ENCODE measurements around the gene CACNB2. TPM values are rescaled to one million over a fixed set of nuclear protein-coding genes. Genes with fewer than 3 reads are reported as not detected.
A peak's percentile ranks its signal among the peaks of the same experiment; 100 is the strongest.
"Not testable (repeated sequence)": the region's sequence is repeated elsewhere in the genome, so short reads cannot be mapped to it uniquely, and the experiment has no call there.

CACNB2 gene
- total RNA-seq, 1 donor from 2014 or later, result 45.6 TPM

DNA sequence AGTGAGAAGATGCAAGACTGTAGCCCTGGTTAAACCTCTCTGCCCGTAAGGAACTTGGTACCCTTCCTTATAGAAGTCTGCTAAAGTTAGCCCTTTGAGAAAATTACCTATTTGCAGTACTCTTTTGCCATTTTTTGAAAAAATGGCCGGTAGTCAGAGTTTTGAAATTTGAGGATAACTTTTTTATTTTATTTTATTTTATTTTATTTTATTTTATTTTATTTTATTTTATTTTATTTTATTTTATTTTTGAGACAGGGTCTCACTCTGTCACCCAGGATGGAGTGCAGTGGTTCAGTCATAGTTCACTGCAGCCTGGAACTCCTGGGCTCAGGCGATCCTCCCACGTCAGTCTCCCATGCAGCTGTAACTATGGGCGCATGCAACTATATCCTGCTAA lies 41.2 kb downstream of the CACNB2 start:
- DNase-seq (ENCODE audit: missing footprints); ATAC-seq: not testable (repeated sequence)
- intact Hi-C loops (cut with DNase I), result loop anchor here (2.0 kb wide), 1 partner anchor 41 kb away; the partner anchor contains the start of gene CACNB2

DNA sequence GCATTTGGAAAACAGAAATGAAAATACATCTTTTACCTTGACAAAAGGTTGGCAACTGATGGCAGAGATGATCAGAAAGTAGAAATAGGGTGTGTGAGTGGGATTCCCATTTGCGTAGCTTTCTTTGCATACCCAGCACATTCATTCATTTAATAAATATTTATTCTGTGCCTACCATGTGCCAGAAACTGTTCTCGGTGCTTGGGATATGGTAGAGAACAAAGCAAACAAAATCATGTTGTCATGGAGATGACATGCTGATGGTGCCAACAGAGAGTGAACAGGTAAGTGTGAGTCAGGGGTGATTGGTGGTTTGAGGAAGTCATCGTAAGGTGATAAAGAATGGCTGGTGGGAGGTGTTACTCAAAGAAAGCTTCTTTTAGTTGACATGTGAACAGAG lies 45.4 kb downstream of the CACNB2 start:
- intact Hi-C loops (cut with DNase I), result no loop called here
- no peak for DNase-seq (ENCODE audit: missing footprints)
- ATAC-seq, result no peak

DNA sequence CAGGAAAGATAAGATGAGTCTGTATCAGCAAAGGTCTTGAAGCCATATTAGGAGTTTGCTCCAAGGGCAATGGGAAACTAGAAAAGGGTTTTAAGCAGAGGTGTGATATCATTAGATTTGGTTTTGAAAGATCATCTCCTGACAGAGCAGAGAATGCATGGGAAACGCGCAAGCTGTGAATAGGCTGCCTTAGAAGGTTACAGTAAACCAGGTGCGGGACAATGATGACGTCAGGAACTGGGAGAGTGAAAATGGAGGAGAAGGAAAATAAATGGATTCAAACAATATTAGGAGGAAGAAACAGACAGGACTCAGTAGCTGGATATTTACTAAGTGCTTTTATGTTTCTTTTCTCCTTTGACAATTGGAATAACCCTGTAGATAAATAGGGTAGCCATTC lies 50.6 kb downstream of the CACNB2 start:
- intact Hi-C loops (cut with DNase I), result no loop called here
- ATAC-seq (no peak), DNase-seq (ENCODE audit: missing footprints) (no peak)

DNA sequence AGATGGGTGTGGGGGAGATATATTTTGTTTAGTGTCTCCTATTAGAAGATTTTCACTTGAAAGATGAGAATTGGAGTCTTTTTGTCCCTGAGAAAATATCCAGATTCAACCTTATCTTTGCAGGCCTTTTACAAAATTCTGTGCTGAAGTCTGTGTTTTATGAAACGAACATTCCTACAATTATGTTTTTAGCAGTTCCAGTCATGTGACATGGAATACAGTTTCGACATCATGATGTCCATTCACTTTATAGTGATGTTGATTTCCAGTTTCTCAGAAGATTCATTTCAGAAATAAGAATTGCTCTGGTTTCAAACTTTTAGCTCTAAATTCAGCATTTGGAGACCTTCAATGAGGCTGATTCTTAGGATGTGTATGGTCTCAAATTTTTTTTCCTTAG lies 54.4 kb downstream of the CACNB2 start:
- no peak for DNase-seq (ENCODE audit: missing footprints)
- intact Hi-C loops (cut with DNase I), result no loop called here
- ATAC-seq, result no peak

GRCh38 chr10:18195060-18195799 lies 55.0 kb downstream of the CACNB2 start:
- intact Hi-C loops (cut with DNase I), result no loop called here
- ATAC-seq (peak; percentile 16), DNase-seq (ENCODE audit: missing footprints) (peak; percentile 27)

GRCh38 chr10:18196806-18197550 lies 56.8 kb downstream of the CACNB2 start:
- intact Hi-C loops (cut with DNase I), result no loop called here
- ATAC-seq (no peak), DNase-seq (ENCODE audit: missing footprints) (no peak)

DNA sequence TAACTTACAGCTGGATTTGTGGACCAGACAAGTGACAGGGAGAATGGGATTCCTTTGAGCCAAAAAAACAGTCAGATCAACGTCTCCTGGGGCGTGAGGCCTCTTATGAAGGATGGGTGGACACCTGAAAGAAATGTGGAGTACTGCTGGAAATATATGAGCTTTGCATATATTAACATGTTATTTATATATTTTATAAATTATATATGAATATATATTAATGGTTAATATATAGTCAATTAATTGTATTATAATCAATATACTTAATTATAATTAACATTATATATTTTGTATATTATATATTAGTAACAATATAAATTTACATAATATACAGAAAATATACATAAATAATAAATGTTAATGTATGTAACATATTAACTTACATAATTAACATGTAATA lies 57.5 kb downstream of the CACNB2 start:
- ATAC-seq (no peak), DNase-seq (ENCODE audit: missing footprints) (no peak)

DNA sequence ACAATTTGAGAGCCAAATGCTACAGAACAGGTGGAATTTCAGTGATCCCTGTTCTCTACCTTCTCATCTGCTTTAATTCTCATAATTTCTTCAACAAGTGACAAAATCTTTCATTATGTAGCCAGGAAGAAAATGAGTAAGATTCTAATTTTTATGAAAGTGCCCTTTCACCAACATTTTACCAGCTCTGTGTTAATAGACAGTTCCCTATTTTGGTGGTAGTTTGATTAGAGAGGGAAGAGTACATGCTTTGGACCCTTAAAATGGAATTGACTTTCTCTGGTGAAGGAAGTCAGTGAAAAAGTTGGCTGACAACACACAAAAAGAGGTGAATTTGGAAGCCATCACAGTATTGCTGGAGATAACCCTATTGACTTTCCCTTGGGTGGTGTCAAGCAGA lies 61.7 kb downstream of the CACNB2 start:
- intact Hi-C loops (cut with DNase I), result no loop called here
- no peak for DNase-seq (ENCODE audit: missing footprints)
- no peak for ATAC-seq

More for the DNA sequence above, 57.5 kb downstream of the CACNB2 start:
- intact Hi-C loops (cut with DNase I), result no loop called here

- no peak for ATAC-seq
- no peak for DNase-seq (ENCODE audit: missing footprints)
- intact Hi-C loops (cut with DNase I), result no loop called here
Measured at GRCh38 chr10:18202680-18203460, 62.6 kb downstream of the CACNB2 start.

GRCh38 chr10:18203471-18203870 lies 63.2 kb downstream of the CACNB2 start:
- no peak for ATAC-seq
- intact Hi-C loops (cut with DNase I), result no loop called here
- DNase-seq (ENCODE audit: missing footprints), result no peak

DNA sequence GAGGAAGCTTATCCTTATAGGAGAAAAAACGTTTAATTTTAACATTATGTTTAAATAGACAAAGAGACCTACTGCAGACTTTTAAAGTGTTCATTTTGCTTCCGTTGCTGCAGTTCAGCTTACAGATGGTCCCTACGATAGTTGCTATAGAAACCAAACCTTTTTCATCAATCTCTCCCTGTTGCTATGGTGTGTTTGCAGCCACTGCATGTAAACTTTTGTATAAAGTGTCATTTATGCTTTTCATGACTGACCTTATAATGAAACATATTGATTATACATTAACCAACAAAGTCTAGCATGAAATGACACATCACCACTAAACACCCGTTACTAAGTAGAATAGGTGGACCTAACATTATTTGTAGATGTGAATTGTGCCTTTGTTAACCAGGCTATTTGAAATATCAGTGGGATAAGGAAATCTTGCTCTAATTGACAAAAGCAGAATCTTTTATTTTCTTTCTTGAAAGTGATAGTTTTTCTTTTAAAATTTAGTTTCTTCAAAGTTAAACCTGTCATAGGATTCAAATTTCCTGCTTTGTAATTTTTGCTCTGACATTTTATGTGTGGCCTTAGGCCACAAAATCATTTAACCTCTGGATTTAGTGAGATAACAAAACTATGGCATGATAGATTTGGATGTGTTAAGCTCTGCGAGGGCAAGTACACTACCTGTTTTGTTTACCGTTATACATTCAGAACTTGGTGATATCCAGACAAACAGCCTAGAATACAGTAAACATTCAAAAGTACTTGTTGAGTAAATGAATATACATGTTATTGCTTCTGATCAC lies 64.0 kb downstream of the CACNB2 start:
- no peak for ATAC-seq
- DNase-seq (ENCODE audit: missing footprints), result no peak
- intact Hi-C loops (cut with DNase I), result no loop called here

DNA sequence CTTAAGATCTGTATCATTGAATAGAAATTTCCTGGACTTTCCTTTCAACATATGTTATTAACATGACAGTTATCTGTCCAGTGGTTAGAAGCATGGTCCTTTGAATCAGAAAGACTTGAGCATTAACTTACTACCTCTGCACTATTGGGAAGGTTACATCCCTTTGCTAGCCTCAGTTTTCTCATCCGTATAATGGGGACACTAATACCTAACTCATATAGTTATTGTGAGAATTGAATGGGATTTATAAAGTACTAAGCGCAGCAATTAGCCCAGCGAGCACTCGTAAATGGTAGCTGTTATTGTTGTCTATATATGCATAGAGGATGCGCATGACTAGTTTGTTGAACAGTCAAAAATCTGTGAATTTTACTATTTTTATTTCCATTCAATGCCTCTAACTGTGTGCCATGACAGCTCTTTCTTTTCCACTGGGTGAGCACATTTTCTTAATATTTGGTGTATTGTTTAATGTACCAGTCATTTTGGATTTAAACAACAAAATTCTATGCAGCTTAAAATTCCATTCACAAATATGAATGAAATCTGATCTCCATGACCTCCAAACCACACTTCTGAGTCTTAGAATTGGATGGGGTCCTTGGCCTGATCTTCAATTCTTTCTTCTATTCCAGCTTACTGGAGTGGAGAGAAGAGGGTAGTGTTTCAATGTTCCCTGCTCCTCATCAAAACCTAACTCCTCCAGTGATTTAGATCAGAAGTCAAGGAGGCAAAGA lies 65.0 kb downstream of the CACNB2 start:
- no peak for DNase-seq (ENCODE audit: missing footprints)
- intact Hi-C loops (cut with DNase I), result no loop called here
- no peak for ATAC-seq

DNA sequence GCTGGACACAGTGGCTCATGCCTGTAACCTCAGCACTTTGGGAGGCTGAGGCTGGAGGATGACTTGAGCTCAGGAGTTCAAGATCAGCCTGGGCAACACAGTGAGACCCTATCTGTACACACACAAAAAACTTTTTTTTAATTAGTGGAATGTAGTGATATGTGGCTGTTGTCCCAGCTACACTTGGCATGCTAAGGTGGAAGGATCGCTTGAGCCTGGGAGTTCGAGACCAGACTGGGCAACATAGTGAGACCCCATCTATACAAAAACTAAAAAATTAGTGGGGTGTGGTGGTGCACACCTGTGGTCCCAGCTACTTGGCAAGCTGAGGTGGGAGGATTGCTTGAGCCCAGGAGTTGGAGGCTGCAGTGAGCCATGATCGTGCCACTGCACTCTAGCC lies 68.0 kb downstream of the CACNB2 start:
- ATAC-seq; intact Hi-C loops (cut with DNase I); DNase-seq (ENCODE audit: missing footprints): not testable (repeated sequence)

- intact Hi-C loops (cut with DNase I), result no loop called here
- no peak for DNase-seq (ENCODE audit: missing footprints)
Measured at GRCh38 chr10:18209241-18209640, 69.0 kb downstream of the CACNB2 start.

DNA sequence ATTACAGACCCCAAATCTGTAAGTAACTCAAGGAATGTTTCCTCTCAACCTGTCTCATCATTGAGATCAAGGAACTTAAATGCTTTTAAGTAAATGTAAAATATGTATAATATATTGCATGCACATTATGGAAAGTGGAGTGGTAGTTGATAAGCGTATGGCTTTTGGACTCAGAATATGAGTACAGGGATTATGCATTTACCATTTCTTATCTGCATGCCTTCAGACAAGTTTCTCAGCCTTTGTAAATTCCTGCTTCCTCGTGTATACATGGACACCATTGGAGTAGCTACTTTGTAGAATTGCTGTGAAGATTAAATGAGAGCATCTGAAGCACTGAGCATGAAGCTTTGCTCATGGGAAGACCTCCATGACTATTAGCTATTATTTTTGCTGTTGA lies 70.5 kb downstream of the CACNB2 start:
- no peak for DNase-seq (ENCODE audit: missing footprints)
- no peak for ATAC-seq
- intact Hi-C loops (cut with DNase I), result loop anchor here (2.0 to 10.0 kb wide), 2 partner anchors 68 to 476 kb away; no protein-coding TSS in a partner anchor

More at GRCh38 chr10:18209241-18209640, 69.0 kb downstream of the CACNB2 start:
- no peak for ATAC-seq

DNA sequence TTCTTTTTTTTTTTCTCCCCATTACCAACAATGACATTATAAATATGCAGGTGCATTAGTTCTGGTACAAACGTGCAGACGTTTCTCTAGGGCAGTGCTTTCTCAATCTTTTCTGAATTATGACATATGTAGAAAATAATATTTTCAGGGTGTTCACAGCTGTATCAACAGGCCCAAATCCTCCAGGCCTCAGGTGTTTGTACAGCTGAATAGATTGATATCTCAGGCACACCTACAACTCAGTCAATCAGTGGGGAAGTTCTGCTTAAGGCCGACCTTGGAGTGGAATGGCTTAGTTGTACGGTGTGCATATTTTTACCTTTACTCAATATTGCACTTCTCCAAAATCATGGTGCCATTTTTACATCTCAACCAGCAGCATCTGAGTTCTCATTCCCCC lies 71.6 kb downstream of the CACNB2 start:
- intact Hi-C loops (cut with DNase I), result loop anchor here (2.0 to 10.0 kb wide), 2 partner anchors 69 to 477 kb away; no protein-coding TSS in a partner anchor
- no peak for ATAC-seq

DNA sequence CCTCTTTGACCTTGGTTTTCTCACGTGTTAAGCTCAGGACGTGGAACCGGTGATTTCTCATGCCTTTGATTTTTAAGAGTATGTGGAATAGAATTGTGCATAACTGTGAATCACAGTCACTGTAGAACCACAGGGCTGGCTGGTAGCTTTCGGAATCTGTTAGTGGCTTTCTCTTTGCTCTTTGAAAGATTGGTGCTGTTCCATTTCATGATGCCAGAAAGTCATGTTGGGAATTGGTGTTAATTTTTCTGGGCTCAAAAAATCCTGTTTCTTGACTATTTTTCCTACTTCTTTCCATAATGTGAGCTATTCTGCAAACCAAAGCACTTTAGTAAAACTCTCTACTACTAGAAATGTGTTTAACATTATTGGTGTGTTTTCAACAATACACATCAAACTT lies 73.0 kb downstream of the CACNB2 start:
- DNase-seq (ENCODE audit: missing footprints) (no peak), ATAC-seq (no peak)
- intact Hi-C loops (cut with DNase I), result loop anchor here (10.0 kb wide), 1 partner anchor 478 kb away; no protein-coding TSS in a partner anchor

More for the DNA sequence above, 71.6 kb downstream of the CACNB2 start:
- no peak for DNase-seq (ENCODE audit: missing footprints)
